MCF 10A (cell line): Measurements from ENCODE around the gene ACIN1. TPM values are rescaled to one million over a fixed set of nuclear protein-coding genes. Genes with fewer than 3 reads are reported as not detected.

Experiments used
- BruUV-seq: library from RNA; stranded (reverse); fragments of 400-500 nt; replicated peaks from 2 replicates; lab custom pipeline; 2021; lab: Mats Ljungman, UMichigan
- CTCF ChIA-PET: fragments of 300-600 bp; sonication (Branson Sonifier 250); formaldehyde crosslinking; extraction: SDS; loops from one replicate; lab custom pipeline; 2021; ENCODE audit warnings: antibody characterized with exemption, inconsistent platforms; lab: Yijun Ruan, JAX
- POLR2A ChIA-PET: fragments of 300-600, 350-650 bp; sonication (Branson Sonifier 250); formaldehyde crosslinking; extraction: SDS; loops from one replicate; lab custom pipeline; 2020; ENCODE audit warnings: antibody characterized with exemption, inconsistent platforms; lab: Yijun Ruan, JAX
- DNase-seq: peaks from one replicate; pipeline ENCODE4 v3.0.0-alpha.2; 2018; ENCODE audit not compliant: unreplicated experiment
- H3K27ac Mint-ChIP-seq: one replicate; pipeline ENCODE4 v1.8.0; 2022; ENCODE audit warnings: mild to moderate bottlenecking, low read depth, mixed read lengths; ENCODE audit not compliant: unreplicated experiment
- H3K27me3 Mint-ChIP-seq: one replicate; pipeline ENCODE4 v1.8.0; 2022; ENCODE audit warnings: mixed read lengths; ENCODE audit not compliant: insufficient read depth, unreplicated experiment
- H3K36me3 Mint-ChIP-seq: one replicate; pipeline ENCODE4 v1.8.0; 2022; ENCODE audit warnings: mild to moderate bottlenecking, moderate library complexity, mixed read lengths; ENCODE audit not compliant: insufficient read depth, unreplicated experiment
- H3K4me1 Mint-ChIP-seq: one replicate; pipeline ENCODE4 v1.8.0; 2022; ENCODE audit warnings: mixed read lengths; ENCODE audit not compliant: insufficient read depth, unreplicated experiment
- H3K4me3 Mint-ChIP-seq: one replicate; pipeline ENCODE4 v1.8.0; 2022; ENCODE audit warnings: mild to moderate bottlenecking, moderate library complexity, mixed read lengths; ENCODE audit not compliant: unreplicated experiment
- H3K9me3 Mint-ChIP-seq: one replicate; pipeline ENCODE4 v1.8.0; 2022; ENCODE audit warnings: mixed read lengths; ENCODE audit not compliant: unreplicated experiment
- CTCF ChIP-seq: fragments of 200-600 bp; IDR thresholded peaks from one replicate; pipeline ENCODE4 v1.8.0; 2022; ENCODE audit warnings: antibody characterized with exemption, mild to moderate bottlenecking; ENCODE audit not compliant: unreplicated experiment
- intact Hi-C: fragments of 100-400 bp; cut with micrococcal nuclease; formaldehyde crosslinking; loops from 2 replicates; pipeline ENCODE4 v1.14.1; 2022
- total RNA-seq: library from RNA; stranded (reverse); gene quantifications from 2 replicates; pipeline ENCODE4 v1.2.3, GENCODE V29; 2022

ACIN1 gene
- total RNA-seq, 1 experiment from 2014 or later, result 197 TPM

DNA sequence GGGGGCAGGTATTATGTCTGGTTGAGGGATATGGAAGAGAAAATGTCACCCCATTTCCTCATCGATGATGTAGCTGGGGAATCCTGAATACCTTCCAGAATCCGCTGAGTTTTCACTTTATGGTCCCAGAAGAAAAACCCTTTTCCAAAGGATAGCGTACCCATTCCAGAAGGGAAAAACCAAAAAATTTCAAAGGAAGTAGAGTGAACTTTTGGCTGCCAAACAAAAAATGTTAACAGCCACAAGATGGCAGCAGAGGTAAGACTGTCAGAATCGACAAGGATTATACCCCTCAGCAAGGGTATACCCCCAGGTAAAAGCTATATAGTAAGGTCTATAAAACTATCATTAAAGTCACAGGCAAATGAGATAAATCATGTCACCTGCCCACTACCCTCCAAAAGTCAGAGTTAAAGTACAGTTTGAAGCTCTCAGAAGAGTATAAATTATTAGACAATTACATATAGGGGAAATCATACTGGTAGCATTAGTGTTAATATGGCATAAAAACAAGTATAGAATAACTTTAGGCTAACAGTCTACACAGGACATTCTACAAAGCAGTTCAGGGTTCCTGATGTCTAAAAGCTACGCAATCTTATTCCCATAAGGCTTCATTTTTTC lies 18.0 kb downstream of the ACIN1 start:
- H3K4me1 Mint-ChIP-seq, result peaks cover 30% of the 10 kb centered on the region
- H3K27ac Mint-ChIP-seq, result no peak overlapping the region
- intact Hi-C loops, result loop anchor here (2.0 to 5.0 kb wide), 2 partner anchors 32 to 110 kb away; no protein-coding TSS in a partner anchor
- no peaks in the 10 kb centered on the region for H3K27me3 Mint-ChIP-seq
- H3K36me3 Mint-ChIP-seq, result peaks cover 98% of the 10 kb centered on the region
- POLR2A ChIA-PET, result interaction anchor here (0.7 to 3.6 kb wide), 7 partner anchors 14 to 148 kb away, joined by 3 to 74 read pairs (median 4); partner anchors contain the start of genes ACIN1, AJUBA, C14orf119 and PRMT5
- CTCF ChIA-PET, result interaction anchor here (0.6 to 8.5 kb wide), 43 partner anchors 10 to 751 kb away, joined by 3 to 110 read pairs (median 4); partner anchors contain the start of genes ACIN1, C14orf119, CDH24 and SLC7A8
- H3K9me3 Mint-ChIP-seq, result no peaks in the 10 kb centered on the region
- no TSS peak for BruUV-seq
- TF ChIP-seq CTCF, result peak; percentile 55
- H3K4me3 Mint-ChIP-seq, result no peak overlapping the region
- peak; percentile 48 for DNase-seq

DNA sequence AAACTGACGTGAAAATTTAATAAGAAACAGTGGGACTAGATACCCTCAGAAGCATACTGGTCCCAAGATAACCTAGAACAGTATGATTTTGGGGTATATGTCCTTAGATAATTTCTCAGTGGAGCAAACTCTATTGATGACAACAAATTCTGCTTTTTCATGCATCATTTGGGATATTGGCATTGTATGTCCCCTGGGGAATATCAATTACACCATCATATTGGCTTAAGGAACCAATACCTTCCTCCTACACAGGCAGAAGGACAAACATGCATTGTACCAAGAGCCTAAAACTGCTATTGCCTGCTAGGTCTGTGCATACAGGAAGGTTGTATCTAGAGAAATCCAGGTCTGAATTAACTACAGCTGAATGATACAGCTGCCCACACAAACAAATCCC lies 20.0 kb downstream of the ACIN1 start:
- no peaks in the 10 kb centered on the region for H3K27me3 Mint-ChIP-seq

GRCh38 chr14:23071921-23072539 lies 22.9 kb downstream of the ACIN1 start:
- no peaks in the 10 kb centered on the region for H3K9me3 Mint-ChIP-seq
- no peak for TF ChIP-seq CTCF
- ChIA-PET POLR2A (interaction anchor here (0.5 to 3.2 kb wide), 21 partner anchors 9 to 1489 kb away, joined by 3 to 66 read pairs (median 4); partner anchors contain the start of genes ACIN1, AJUBA, C14orf119 and PABPN1), CTCF (interaction anchor here (1.2 to 3.7 kb wide), 11 partner anchors 8 to 115 kb away, joined by 3 to 27 read pairs (median 8); partner anchors contain the start of genes ACIN1 and C14orf119)
- no TSS peak for BruUV-seq
- no peaks in the 10 kb centered on the region for H3K27me3 Mint-ChIP-seq
- H3K36me3 Mint-ChIP-seq, result peaks cover 82% of the 10 kb centered on the region
- H3K27ac Mint-ChIP-seq, result peak overlapping the region; percentile 88
- peak overlapping the region; percentile 85 for H3K4me3 Mint-ChIP-seq
- no peak for DNase-seq
- H3K4me1 Mint-ChIP-seq, result peaks cover 19% of the 10 kb centered on the region
- intact Hi-C loops, result no loop called here

More for the DNA sequence above, 20.0 kb downstream of the ACIN1 start:
- intact Hi-C loops, result loop anchor here (5.0 kb wide), 1 partner anchor 112 kb away; no protein-coding TSS in a partner anchor
- Mint-ChIP-seq H3K27ac (no peak overlapping the region), H3K9me3 (no peaks in the 10 kb centered on the region), H3K4me3 (no peak overlapping the region), H3K36me3 (peaks cover 90% of the 10 kb centered on the region), H3K4me1 (peaks cover 34% of the 10 kb centered on the region)
- BruUV-seq, result no TSS peak
- CTCF ChIA-PET, result interaction anchor here (0.6 to 7.7 kb wide), 8 partner anchors 14 to 305 kb away, joined by 3 to 105 read pairs (median 4); partner anchors contain the start of genes ACIN1 and C14orf119
- POLR2A ChIA-PET, result interaction anchor here (0.6 to 1.2 kb wide), 3 partner anchors 13 to 189 kb away, joined by 4 to 5 read pairs (median 4); partner anchors contain the start of genes ACIN1 and C14orf119
- no peak for TF ChIP-seq CTCF
- DNase-seq, result no peak
